Caco-2 (cell line): ENCODE data around the gene PML. TPM values are rescaled to one million over a fixed set of nuclear protein-coding genes. Genes with fewer than 3 reads are reported as not detected.
"Not testable (repeated sequence)": the region's sequence is repeated elsewhere in the genome, so short reads cannot be mapped to it uniquely, and the experiment has no call there.

Experiments used
- BruUV-seq: library from RNA; stranded (reverse); fragments of 400-500 nt; replicated peaks from 2 replicates; lab custom pipeline; 2021; lab: Mats Ljungman, UMichigan
- CTCF ChIA-PET: fragments of 300-600 bp; sonication (Branson Sonifier 250); formaldehyde crosslinking; loops from one replicate; lab custom pipeline; 2022; ENCODE audit warnings: antibody characterized with exemption; lab: Charles Lee
- POLR2A ChIA-PET: fragments of 300-600 bp; sonication (Branson Sonifier 250); formaldehyde crosslinking; loops from one replicate; lab custom pipeline; 2022; ENCODE audit warnings: antibody characterized with exemption; lab: Charles Lee
- DNase-seq, 2 experiments: peaks; one replicate each; pipeline versions ENCODE4 v3.0.0 to v3.0.0-alpha.2; 2020 to 2022
- H3K27me3 ChIP-seq: replicated peaks from 2 replicates; pipeline ENCODE4 v1.6.0; 2011; ENCODE audit warnings: low read length; ENCODE audit not compliant: control insufficient read depth, insufficient read depth
- H3K36me3 ChIP-seq: 2 replicates; pipeline ENCODE4 v1.5.1; 2011; ENCODE audit warnings: low read length; ENCODE audit not compliant: control insufficient read depth, insufficient read depth
- H3K4me1 ChIP-seq: fragments of 250-450 bp; sonication (Bioruptor Pico); 2 replicates; pipeline ENCODE4 v1.5.1; 2020; ENCODE audit warnings: mild to moderate bottlenecking
- H3K4me3 ChIP-seq: 2 replicates; pipeline ENCODE4 v1.5.1; 2011; ENCODE audit warnings: low read depth, mild to moderate bottlenecking, control low read depth, low read length
- H3K9me3 ChIP-seq: fragments of 250-450 bp; sonication (Bioruptor Pico); 2 replicates; pipeline ENCODE4 v1.5.1; 2020; ENCODE audit warnings: mild to moderate bottlenecking, moderate library complexity
- H3K27ac Mint-ChIP-seq: one replicate; pipeline ENCODE4 v1.8.0; 2022; ENCODE audit warnings: mixed read lengths; ENCODE audit not compliant: unreplicated experiment
- H3K27me3 Mint-ChIP-seq: one replicate; pipeline ENCODE4 v1.8.0; 2022; ENCODE audit warnings: mixed read lengths; ENCODE audit not compliant: insufficient read depth, unreplicated experiment
- H3K36me3 Mint-ChIP-seq: one replicate; pipeline ENCODE4 v1.8.0; 2022; ENCODE audit warnings: mild to moderate bottlenecking, mixed read lengths; ENCODE audit not compliant: insufficient read depth, unreplicated experiment
- H3K4me1 Mint-ChIP-seq: one replicate; pipeline ENCODE4 v1.8.0; 2022; ENCODE audit warnings: low read depth, mixed read lengths; ENCODE audit not compliant: unreplicated experiment
- H3K4me3 Mint-ChIP-seq: one replicate; pipeline ENCODE4 v1.8.0; 2022; ENCODE audit warnings: mild to moderate bottlenecking, moderate library complexity, mixed read lengths; ENCODE audit not compliant: unreplicated experiment
- H3K9me3 Mint-ChIP-seq: one replicate; pipeline ENCODE4 v1.8.0; 2022; ENCODE audit warnings: mixed read lengths; ENCODE audit not compliant: unreplicated experiment
- intact Hi-C: fragments of 100-400 bp; cut with micrococcal nuclease; formaldehyde crosslinking; loops from one replicate; pipeline ENCODE4 v1.10.0; 2022; ENCODE audit not compliant: unreplicated experiment
- total RNA-seq: library from RNA; stranded (reverse); gene quantifications from 2 replicates; pipeline ENCODE4 v1.2.3, GENCODE V29; 2022
- TF ChIP-seq, protein P1 (sequence below), 2 experiments: fragments of 200-600 bp in 1 of 2; IDR thresholded peaks; 1 replicate in 1 of 2; 2 replicates in 1 of 2; pipeline versions ENCODE4 v1.5.1 to v1.8.0; 2011 to 2022; ENCODE audit warnings: antibody characterized with exemption in 1 of 2, control low read depth in 1 of 2, inconsistent platforms in 1 of 2, low read depth in 1 of 2, low read length in 1 of 2, mild to moderate bottlenecking in 1 of 2, moderate library complexity in 1 of 2; ENCODE audit not compliant: insufficient read depth in 1 of 2, severe bottlenecking in 1 of 2, unreplicated experiment in 1 of 2

PML gene
- total RNA-seq, 1 experiment from 2014 or later = 18.7 TPM

DNA sequence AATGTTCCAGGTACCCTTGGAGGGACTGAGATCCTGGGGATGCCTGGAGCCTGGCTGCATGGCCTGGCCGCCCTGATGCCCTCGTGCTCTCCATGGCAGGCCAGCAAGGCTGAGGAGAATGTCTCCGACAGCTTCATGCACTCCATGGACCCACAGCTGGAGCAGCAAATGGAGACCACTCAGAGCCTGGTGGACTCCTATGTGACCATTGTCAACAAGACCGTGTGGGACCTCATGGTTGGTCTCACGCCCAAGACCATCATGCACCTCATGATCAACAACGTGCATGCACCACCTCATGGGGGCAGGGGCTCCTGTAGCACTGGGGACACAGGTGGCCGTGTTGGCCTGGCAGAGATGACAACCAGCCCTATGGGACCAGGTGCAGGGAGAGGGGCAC lies 68.2 kb downstream of the PML start:
- intact Hi-C loops = no loop called here
- no TSS peak for BruUV-seq
- Histone ChIP-seq H3K27me3 (no peaks in the 10 kb centered on the region), H3K4me1 (no peaks in the 10 kb centered on the region), H3K36me3 (no peaks in the 10 kb centered on the region), H3K4me3 (no peak overlapping the region), H3K9me3 (no peaks in the 10 kb centered on the region)
- Mint-ChIP-seq H3K27me3 (peaks cover 23% of the 10 kb centered on the region), H3K27ac (no peak overlapping the region), H3K4me1 (no peaks in the 10 kb centered on the region), H3K4me3 (no peak overlapping the region), H3K36me3 (no peaks in the 10 kb centered on the region), H3K9me3 (no peaks in the 10 kb centered on the region)
- DNase-seq = no peak
- TF ChIP-seq, protein P1, sequence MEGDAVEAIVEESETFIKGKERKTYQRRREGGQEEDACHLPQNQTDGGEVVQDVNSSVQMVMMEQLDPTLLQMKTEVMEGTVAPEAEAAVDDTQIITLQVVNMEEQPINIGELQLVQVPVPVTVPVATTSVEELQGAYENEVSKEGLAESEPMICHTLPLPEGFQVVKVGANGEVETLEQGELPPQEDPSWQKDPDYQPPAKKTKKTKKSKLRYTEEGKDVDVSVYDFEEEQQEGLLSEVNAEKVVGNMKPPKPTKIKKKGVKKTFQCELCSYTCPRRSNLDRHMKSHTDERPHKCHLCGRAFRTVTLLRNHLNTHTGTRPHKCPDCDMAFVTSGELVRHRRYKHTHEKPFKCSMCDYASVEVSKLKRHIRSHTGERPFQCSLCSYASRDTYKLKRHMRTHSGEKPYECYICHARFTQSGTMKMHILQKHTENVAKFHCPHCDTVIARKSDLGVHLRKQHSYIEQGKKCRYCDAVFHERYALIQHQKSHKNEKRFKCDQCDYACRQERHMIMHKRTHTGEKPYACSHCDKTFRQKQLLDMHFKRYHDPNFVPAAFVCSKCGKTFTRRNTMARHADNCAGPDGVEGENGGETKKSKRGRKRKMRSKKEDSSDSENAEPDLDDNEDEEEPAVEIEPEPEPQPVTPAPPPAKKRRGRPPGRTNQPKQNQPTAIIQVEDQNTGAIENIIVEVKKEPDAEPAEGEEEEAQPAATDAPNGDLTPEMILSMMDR (IDR thresholded peaks at IDR 0.05; ENCODE audit: insufficient read depth in 1 of 2, low read depth in 1 of 2, low read length in 1 of 2, severe bottlenecking in 1 of 2, unreplicated experiment in 1 of 2) = no peak
- ChIA-PET CTCF (no interaction called here), POLR2A (no interaction called here)

DNA sequence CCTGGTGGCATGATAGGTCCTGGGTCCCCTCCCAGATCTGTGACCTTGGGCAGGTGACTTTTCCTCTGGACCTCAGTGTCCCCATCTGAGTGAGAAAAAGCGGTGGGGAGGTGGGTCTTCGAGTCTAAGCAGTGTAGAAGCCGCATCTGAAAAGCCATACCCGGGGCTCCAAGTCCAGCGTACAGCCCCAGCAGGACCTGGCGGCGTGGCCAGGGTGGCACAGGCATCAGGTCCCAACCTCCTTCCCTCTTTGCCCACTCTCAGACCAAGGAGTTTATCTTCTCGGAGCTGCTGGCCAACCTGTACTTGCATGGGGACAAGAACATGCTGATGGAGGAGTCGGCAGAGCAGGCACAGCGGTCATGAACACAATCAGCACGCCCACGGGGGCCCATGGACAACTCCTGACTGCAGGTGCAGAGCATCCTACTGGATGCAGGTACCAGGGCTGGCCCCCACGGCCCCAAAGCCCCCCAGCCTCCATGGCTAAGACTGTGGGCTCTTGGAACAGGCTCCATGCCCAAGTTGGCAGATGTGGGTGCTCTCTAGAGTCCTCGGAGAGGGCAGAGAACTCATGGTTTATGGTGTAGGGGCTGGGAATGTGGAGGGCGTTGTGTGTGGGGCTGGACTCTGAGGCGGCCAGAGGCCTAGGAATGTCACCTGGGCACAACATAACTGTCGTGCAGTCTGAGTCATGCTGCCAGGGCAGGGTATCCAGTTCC lies 69.1 kb downstream of the PML start:
- H3K4me1 Mint-ChIP-seq, H3K4me3 Mint-ChIP-seq, BruUV-seq, intact Hi-C loops, CTCF ChIA-PET, H3K27me3 ChIP-seq, H3K9me3 ChIP-seq, DNase-seq, H3K4me3 ChIP-seq, H3K27ac Mint-ChIP-seq, H3K4me1 ChIP-seq, H3K9me3 Mint-ChIP-seq, H3K36me3 Mint-ChIP-seq, H3K36me3 ChIP-seq, POLR2A ChIA-PET: not testable (repeated sequence)
- peaks cover 16% of the 10 kb centered on the region for H3K27me3 Mint-ChIP-seq

DNA sequence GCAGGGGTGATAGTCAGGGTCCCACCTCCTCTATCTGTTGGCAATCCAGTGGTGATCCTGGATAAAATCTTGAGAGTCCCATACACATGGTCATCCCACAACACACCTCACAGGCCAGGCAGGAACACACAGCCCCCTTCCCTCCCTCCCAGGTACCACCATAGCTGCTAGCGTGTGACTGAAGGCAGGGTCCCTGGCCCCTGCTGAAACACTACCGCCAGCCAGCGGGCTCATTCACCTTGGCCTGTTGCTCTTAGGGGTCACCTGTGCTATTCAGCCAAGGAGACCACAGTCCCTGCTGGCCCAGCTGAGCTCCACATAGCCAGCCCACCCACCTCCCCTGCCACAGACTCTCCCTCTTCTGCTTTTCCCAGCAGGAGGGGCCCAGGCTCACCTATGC lies 69.7 kb downstream of the PML start:
- POLR2A ChIA-PET, H3K4me1 ChIP-seq, H3K27ac Mint-ChIP-seq, H3K9me3 Mint-ChIP-seq, CTCF ChIA-PET, H3K36me3 ChIP-seq, intact Hi-C loops, H3K4me3 ChIP-seq, H3K4me1 Mint-ChIP-seq, H3K27me3 ChIP-seq, BruUV-seq, H3K4me3 Mint-ChIP-seq, H3K36me3 Mint-ChIP-seq, DNase-seq, H3K9me3 ChIP-seq: not testable (repeated sequence)
- peaks cover 16% of the 10 kb centered on the region for H3K27me3 Mint-ChIP-seq

DNA sequence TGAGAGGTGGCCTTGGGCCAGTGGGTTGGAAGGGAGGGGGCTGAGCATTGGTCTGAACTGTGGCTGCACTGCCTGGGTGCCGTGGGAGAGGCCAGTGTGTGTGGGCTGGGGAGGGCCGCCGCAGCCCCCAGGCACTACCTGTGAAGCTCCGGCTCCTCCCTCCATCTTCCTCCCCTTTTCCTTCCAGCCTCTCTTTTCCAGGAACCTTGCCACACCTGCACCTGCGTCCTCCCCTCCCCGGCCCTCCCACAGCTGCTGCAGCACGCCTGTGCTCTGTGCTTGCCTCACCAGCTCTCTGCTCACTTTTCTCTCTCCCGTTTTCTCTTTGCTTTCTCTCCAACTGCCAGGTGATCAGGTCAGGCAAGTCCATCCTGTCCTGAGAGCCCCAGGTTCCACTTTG lies 70.3 kb downstream of the PML start:
- not testable (repeated sequence) for BruUV-seq

More for the DNA sequence above, 70.3 kb downstream of the PML start:
- H3K9me3 ChIP-seq, intact Hi-C loops, H3K4me3 ChIP-seq, H3K4me1 ChIP-seq, H3K36me3 Mint-ChIP-seq, H3K27me3 ChIP-seq, H3K36me3 ChIP-seq, H3K9me3 Mint-ChIP-seq, H3K4me3 Mint-ChIP-seq, POLR2A ChIA-PET, H3K27ac Mint-ChIP-seq, H3K4me1 Mint-ChIP-seq, DNase-seq: not testable (repeated sequence)
- CTCF ChIA-PET = interaction anchor here (0.6 kb wide), 2 partner anchors 10 to 12 kb away, joined by 3 to 5 read pairs; no protein-coding TSS in a partner anchor
- H3K27me3 Mint-ChIP-seq = peaks cover 12% of the 10 kb centered on the region
